Fibroblast of lung (primary cell): ENCODE data around the gene FETUB. TPM values are rescaled to one million over a fixed set of nuclear protein-coding genes. Genes with fewer than 3 reads are reported as not detected.

Source experiments
- DNase-seq, 2 donors: peaks; one replicate each; pipeline versions ENCODE4 v3.0.0 to v3.0.0-alpha.2; 2010; ENCODE audit warnings: low read depth in 2 of 2
- H2AFZ ChIP-seq: 2 replicates; pipeline ENCODE4 v1.5.1; 2012; ENCODE audit warnings: low read length, control low read depth, inconsistent platforms
- H3K27ac ChIP-seq: 2 replicates; pipeline ENCODE4 v1.5.1; 2011; ENCODE audit warnings: low read length, control low read depth; ENCODE audit not compliant: insufficient read depth
- H3K27me3 ChIP-seq: 2 replicates; pipeline ENCODE4 v1.5.1; 2011; ENCODE audit warnings: mild to moderate bottlenecking, low read length; ENCODE audit not compliant: control insufficient read depth, insufficient read depth
- H3K36me3 ChIP-seq: 2 replicates; pipeline ENCODE4 v1.5.1; 2011; ENCODE audit warnings: low read length; ENCODE audit not compliant: control insufficient read depth, insufficient read depth
- H3K4me1 ChIP-seq: 2 replicates; pipeline ENCODE4 v1.5.1; 2011; ENCODE audit warnings: low read length; ENCODE audit not compliant: control insufficient read depth, insufficient read depth; ENCODE audit errors: extremely low read depth
- H3K4me2 ChIP-seq: 2 replicates; pipeline ENCODE4 v1.5.1; 2011; ENCODE audit warnings: low read length, control low read depth; ENCODE audit not compliant: insufficient read depth; ENCODE audit errors: extremely low read depth
- H3K4me3 ChIP-seq, 4 experiments: fragments of 200-600 bp in 1 of 4; sonication (generic) in 1 of 4; replicated peaks in 1 of 4; 2 replicates each; pipeline ENCODE4 v1.5.1; 2011 to 2016; ENCODE audit warnings: low read length in 4 of 4, low read depth in 3 of 4, mild to moderate bottlenecking in 3 of 4, control low read depth in 2 of 4, inconsistent platforms in 1 of 4, mixed read lengths in 1 of 4; ENCODE audit not compliant: insufficient read depth in 1 of 4; ENCODE audit errors: control extremely low read depth in 1 of 4
- H3K79me2 ChIP-seq: 2 replicates; pipeline ENCODE4 v1.5.1; 2012; ENCODE audit warnings: mild to moderate bottlenecking, low read length, inconsistent platforms; ENCODE audit not compliant: control insufficient read depth, insufficient read depth
- H3K9ac ChIP-seq: 2 replicates; pipeline ENCODE4 v1.5.1; 2011; ENCODE audit warnings: mild to moderate bottlenecking, low read length, control low read depth; ENCODE audit not compliant: insufficient read depth
- H3K9me3 ChIP-seq: 2 replicates; pipeline ENCODE4 v1.5.1; 2012; ENCODE audit warnings: low read depth, low read length; ENCODE audit not compliant: control insufficient read depth, insufficient read depth
- H4K20me1 ChIP-seq: 2 replicates; pipeline ENCODE4 v1.5.1; 2011; ENCODE audit warnings: low read length; ENCODE audit not compliant: control insufficient read depth, insufficient read depth; ENCODE audit errors: extremely low read depth
- EZH2 ChIP-seq: IDR thresholded peaks from 2 replicates; pipeline ENCODE4 v1.5.1; 2012; ENCODE audit warnings: low read length, control low read depth, mild to moderate bottlenecking; ENCODE audit errors: missing control alignments
- polyA plus RNA-seq, 2 donors: library from polyadenylated mRNA; depleted of rRNA in 1 of 2; stranded (reverse) in 1 of 2; unstranded in 1 of 2; fragments of >200 nt; gene quantifications; 2 replicates each; pipeline ENCODE4 v1.2.1, GENCODE V29; 2011 to 2012; ENCODE audit warnings: missing spikeins in 1 of 2
- total RNA-seq: library from RNA; depleted of rRNA; stranded (reverse); fragments of >200 nt; gene quantifications from 2 replicates; pipeline ENCODE4 v1.2.1, GENCODE V29; 2014
- TF ChIP-seq, protein P1 (sequence below), 2 donors: IDR thresholded peaks in 1 of 2; conservative IDR thresholded peaks in 1 of 2; 1 replicate in 1 of 2; 2 replicates in 1 of 2; pipeline ENCODE4 v1.5.1; 2011 to 2012; ENCODE audit warnings: low read length in 2 of 2, control low read depth in 1 of 2, inconsistent platforms in 1 of 2, low read depth in 1 of 2, mild to moderate bottlenecking in 1 of 2

The FETUB gene
- total and polyA plus RNA-seq, 2 donors (not counting 1 experiment from before 2014, with no cell fraction given): not detected

DNA sequence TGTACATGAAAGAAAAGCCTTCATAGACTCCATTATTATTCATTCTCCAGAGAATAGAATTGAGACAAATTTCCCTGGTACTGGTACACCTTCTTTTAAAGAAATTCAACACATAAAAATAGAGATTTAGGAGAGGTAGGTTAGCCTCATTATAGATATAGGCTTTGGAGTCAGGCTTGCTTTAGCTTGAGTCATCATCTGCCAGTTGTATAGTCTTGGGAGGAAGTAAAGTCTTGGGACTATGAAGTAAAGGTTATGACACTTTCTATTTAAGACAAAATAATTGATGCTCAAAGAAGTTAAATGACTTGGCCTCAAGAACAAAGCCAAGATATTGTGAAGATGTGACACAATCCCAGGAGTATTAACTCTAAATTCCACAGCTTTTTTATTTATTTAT lies 30.0 kb downstream of the FETUB start:
- TF ChIP-seq, protein P1, sequence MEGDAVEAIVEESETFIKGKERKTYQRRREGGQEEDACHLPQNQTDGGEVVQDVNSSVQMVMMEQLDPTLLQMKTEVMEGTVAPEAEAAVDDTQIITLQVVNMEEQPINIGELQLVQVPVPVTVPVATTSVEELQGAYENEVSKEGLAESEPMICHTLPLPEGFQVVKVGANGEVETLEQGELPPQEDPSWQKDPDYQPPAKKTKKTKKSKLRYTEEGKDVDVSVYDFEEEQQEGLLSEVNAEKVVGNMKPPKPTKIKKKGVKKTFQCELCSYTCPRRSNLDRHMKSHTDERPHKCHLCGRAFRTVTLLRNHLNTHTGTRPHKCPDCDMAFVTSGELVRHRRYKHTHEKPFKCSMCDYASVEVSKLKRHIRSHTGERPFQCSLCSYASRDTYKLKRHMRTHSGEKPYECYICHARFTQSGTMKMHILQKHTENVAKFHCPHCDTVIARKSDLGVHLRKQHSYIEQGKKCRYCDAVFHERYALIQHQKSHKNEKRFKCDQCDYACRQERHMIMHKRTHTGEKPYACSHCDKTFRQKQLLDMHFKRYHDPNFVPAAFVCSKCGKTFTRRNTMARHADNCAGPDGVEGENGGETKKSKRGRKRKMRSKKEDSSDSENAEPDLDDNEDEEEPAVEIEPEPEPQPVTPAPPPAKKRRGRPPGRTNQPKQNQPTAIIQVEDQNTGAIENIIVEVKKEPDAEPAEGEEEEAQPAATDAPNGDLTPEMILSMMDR (conservative IDR thresholded peaks at IDR 0.05 in 1 of 2, IDR thresholded peaks at IDR 0.05 in 1 of 2; ENCODE audit: low read depth in 1 of 2, low read length in 2 of 2): no peak
- no peak for TF ChIP-seq EZH2
- H2AFZ ChIP-seq: no peak overlapping the region
- no peak overlapping the region for H3K4me2 ChIP-seq
- no peaks in the 10 kb centered on the region for H3K79me2 ChIP-seq
- no peaks in the 10 kb centered on the region for H3K9me3 ChIP-seq
- no peak overlapping the region for H3K27ac ChIP-seq
- no peaks in the 10 kb centered on the region for H4K20me1 ChIP-seq
- no peaks in the 10 kb centered on the region for H3K36me3 ChIP-seq
- no peaks in the 10 kb centered on the region for H3K4me1 ChIP-seq
- H3K27me3 ChIP-seq: peaks cover 3% of the 10 kb centered on the region
- no peak overlapping the region for H3K9ac ChIP-seq
- no peak overlapping the region for H3K4me3 ChIP-seq
- DNase-seq: no peak

DNA sequence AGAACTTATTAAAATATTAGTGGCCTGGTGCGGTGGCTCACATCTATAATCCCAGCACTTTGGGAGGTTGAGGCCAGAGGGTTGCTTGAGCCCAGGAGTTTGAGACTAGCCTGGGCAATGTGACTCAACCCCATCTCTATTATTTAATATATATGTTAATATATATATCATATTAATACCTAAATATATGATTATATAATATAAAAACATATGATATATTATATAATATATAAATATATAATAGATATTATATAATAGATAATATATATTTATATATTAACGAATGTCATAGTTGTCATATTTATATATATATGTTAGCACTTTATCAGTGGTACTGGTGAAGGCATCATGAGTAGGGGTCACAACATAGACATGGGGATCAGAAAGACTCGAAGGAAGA lies 30.9 kb downstream of the FETUB start:
- no peaks in the 10 kb centered on the region for H3K36me3 ChIP-seq
- no peak overlapping the region for H3K4me2 ChIP-seq
- H2AFZ ChIP-seq: no peak overlapping the region
- TF ChIP-seq EZH2: no peak
- TF ChIP-seq, protein P1 (conservative IDR thresholded peaks at IDR 0.05 in 1 of 2, IDR thresholded peaks at IDR 0.05 in 1 of 2; ENCODE audit: low read depth in 1 of 2, low read length in 2 of 2): no peak
- no peaks in the 10 kb centered on the region for H3K9me3 ChIP-seq
- no peaks in the 10 kb centered on the region for H4K20me1 ChIP-seq
- DNase-seq: no peak
- H3K27ac ChIP-seq: no peak overlapping the region
- no peak overlapping the region for H3K4me3 ChIP-seq
- H3K9ac ChIP-seq: no peak overlapping the region
- no peaks in the 10 kb centered on the region for H3K4me1 ChIP-seq
- no peaks in the 10 kb centered on the region for H3K79me2 ChIP-seq
- H3K27me3 ChIP-seq: peaks cover 3% of the 10 kb centered on the region

DNA sequence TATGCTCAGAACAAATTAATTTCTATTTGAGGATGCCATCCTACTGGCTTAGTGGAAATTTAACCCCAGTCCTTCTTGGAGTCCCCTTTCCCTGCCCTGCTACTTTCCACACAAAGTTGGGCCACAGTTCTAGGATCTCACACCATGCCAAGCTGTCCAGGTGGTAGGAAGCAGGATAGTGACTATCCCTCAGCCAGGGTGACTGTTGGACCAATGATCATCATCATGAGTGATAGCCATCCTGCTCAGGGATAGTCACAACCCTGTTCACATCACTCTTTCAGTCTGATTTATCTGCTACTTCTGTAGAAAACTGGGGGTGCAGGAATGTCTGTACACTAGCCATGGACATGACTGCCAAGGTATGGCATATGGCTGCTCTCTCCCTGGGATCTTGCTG lies 38.4 kb downstream of the FETUB start:
- Histone ChIP-seq H4K20me1 (no peaks in the 10 kb centered on the region), H3K4me1 (no peaks in the 10 kb centered on the region), H2AFZ (no peak overlapping the region), H3K4me3 (no peak overlapping the region), H3K36me3 (no peaks in the 10 kb centered on the region), H3K4me2 (no peak overlapping the region), H3K9me3 (no peaks in the 10 kb centered on the region), H3K27ac (no peak overlapping the region), H3K9ac (no peak overlapping the region), H3K79me2 (no peaks in the 10 kb centered on the region), H3K27me3 (peaks cover 3% of the 10 kb centered on the region)
- no peak for DNase-seq
- TF ChIP-seq, protein P1 (conservative IDR thresholded peaks at IDR 0.05 in 1 of 2, IDR thresholded peaks at IDR 0.05 in 1 of 2; ENCODE audit: low read depth in 1 of 2, low read length in 2 of 2): no peak
- no peak for TF ChIP-seq EZH2
